A673 (cell line): ENCODE data around the gene MAD2L2. TPM values are rescaled to one million over a fixed set of nuclear protein-coding genes. Genes with fewer than 3 reads are reported as not detected.

Source experiments
- BruUV-seq: library from RNA; stranded (reverse); fragments of 400-500 nt; replicated peaks from 2 replicates; lab custom pipeline; 2021; lab: Mats Ljungman, UMichigan
- CTCF ChIA-PET: fragments of 300-600 bp; sonication (Branson Sonifier 250); formaldehyde crosslinking; loops from one replicate; lab custom pipeline; 2022; ENCODE audit warnings: antibody characterized with exemption; lab: Charles Lee
- POLR2A ChIA-PET: fragments of 300-600 bp; sonication (Branson Sonifier 250); formaldehyde crosslinking; loops from one replicate; lab custom pipeline; 2022; ENCODE audit warnings: antibody characterized with exemption; ENCODE audit not compliant: low non-redundant PET; lab: Charles Lee
- DNase-seq: peaks from one replicate; pipeline ENCODE4 v3.0.0-alpha.2; 2015; ENCODE audit warnings: low spot score
- H3K27ac ChIP-seq: fragments of 200-600 bp; sonication (generic); 2 replicates; pipeline ENCODE4 v1.5.1; 2016; ENCODE audit warnings: mixed run types, low read depth, mild to moderate bottlenecking, mixed read lengths, antibody characterized with exemption, low read length; ENCODE audit not compliant: poor library complexity, severe bottlenecking
- H3K27me3 ChIP-seq: fragments of 200-600 bp; sonication (generic); replicated peaks from 2 replicates; pipeline ENCODE4 v1.6.1; 2017; ENCODE audit warnings: mixed run types, low read depth, mild to moderate bottlenecking, mixed read lengths, antibody characterized with exemption, low read length; ENCODE audit not compliant: insufficient read depth, poor library complexity
- H3K36me3 ChIP-seq: fragments of 200-600 bp; sonication (generic); 2 replicates; pipeline ENCODE4 v1.6.1; 2016; ENCODE audit warnings: mixed run types, mild to moderate bottlenecking, mixed read lengths, antibody characterized with exemption, low read length; ENCODE audit not compliant: insufficient read depth, poor library complexity, severe bottlenecking
- H3K4me1 ChIP-seq: fragments of 200-600 bp; sonication (generic); 2 replicates; pipeline ENCODE4 v1.6.1; 2017; ENCODE audit warnings: mixed run types, mild to moderate bottlenecking, mixed read lengths, antibody characterized with exemption, low read length; ENCODE audit not compliant: insufficient read depth, poor library complexity, severe bottlenecking
- H3K4me3 ChIP-seq: fragments of 200-600 bp; sonication (generic); 2 replicates; pipeline ENCODE4 v1.5.1; 2016; ENCODE audit warnings: low read depth, mixed run types, mild to moderate bottlenecking, mixed read lengths, low read length; ENCODE audit not compliant: poor library complexity, severe bottlenecking
- H3K9me3 ChIP-seq: fragments of 200-600 bp; sonication (generic); 2 replicates; pipeline ENCODE4 v1.6.1; 2016; ENCODE audit warnings: mixed run types, low read depth, mild to moderate bottlenecking, mixed read lengths, antibody characterized with exemption, low read length; ENCODE audit not compliant: poor library complexity, severe bottlenecking
- EZH2 ChIP-seq: fragments of 200-600 bp; sonication (generic); IDR thresholded peaks from 2 replicates; pipeline ENCODE4 v1.6.1; 2017; ENCODE audit warnings: borderline replicate concordance, low read depth, mild to moderate bottlenecking, mixed read lengths, antibody characterized with exemption, low read length; ENCODE audit not compliant: poor library complexity, severe bottlenecking
- intact Hi-C: fragments of 100-400 bp; cut with micrococcal nuclease; formaldehyde crosslinking; loops from one replicate; pipeline ENCODE4 v1.10.0; 2022; ENCODE audit not compliant: unreplicated experiment
- total RNA-seq: library from RNA; stranded (reverse); gene quantifications from 2 replicates; pipeline ENCODE4 v1.2.3, GENCODE V29; 2021
- TF ChIP-seq, protein P1 (sequence below): fragments of 300-800, 200-600 bp; sonication (generic); conservative IDR thresholded peaks from 2 replicates; pipeline ENCODE4 v1.5.1; 2017; ENCODE audit warnings: low read depth, mild to moderate bottlenecking, antibody characterized with exemption, low read length, moderate library complexity, mixed read lengths

MAD2L2 gene
- total RNA-seq, 1 experiment from 2014 or later = 134 TPM

DNA sequence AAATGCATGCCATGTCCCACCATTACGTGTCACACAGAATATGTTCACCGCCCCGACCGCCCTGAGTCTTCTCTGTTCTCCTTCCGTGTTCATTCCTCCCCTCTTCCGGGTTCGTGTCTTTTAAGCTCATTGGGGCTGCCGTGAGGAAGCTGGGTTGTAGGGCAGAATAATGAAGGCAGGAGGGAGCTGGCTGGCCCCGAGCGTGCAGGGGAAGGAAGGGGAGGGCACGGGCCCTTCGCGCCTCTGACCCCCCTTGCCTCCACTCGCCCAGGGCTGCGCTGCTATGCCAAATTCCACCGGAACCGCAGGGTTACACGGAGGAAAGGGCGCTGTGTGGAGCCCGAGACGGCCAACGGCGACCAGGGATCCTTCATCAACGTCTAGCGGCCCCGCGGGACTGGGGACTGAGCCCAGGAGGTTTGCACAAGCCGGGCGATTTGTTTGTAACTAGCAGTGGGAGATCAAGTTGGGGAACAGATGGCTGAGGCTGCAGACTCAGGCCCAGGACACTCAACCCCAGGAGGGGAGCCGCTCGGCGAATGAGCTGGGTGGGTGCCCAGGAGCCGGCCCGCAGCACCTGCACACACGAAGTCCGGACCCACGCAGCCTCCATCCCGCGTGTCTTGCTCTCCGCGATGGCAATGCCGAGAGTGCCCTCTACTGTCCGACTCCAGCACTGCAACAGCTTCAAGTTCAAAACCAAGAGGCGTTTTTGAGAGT is 38.5 kb upstream of the MAD2L2 start:
- H3K4me1 ChIP-seq = no peaks in the 10 kb centered on the region
- intact Hi-C loops = loop anchor here (2.0 kb wide), 1 partner anchor 69 kb away; no protein-coding TSS in a partner anchor
- no peaks in the 10 kb centered on the region for H3K36me3 ChIP-seq
- CTCF ChIA-PET = interaction anchor here (0.6 to 1.7 kb wide), 6 partner anchors 8 to 682 kb away, joined by 3 to 13 read pairs (median 4); partner anchors contain the start of gene FBXO6
- H3K4me3 ChIP-seq = peak overlapping the region; percentile 23
- BruUV-seq = no TSS peak
- no peaks in the 10 kb centered on the region for H3K9me3 ChIP-seq
- H3K27me3 ChIP-seq = no peaks in the 10 kb centered on the region
- POLR2A ChIA-PET = no interaction called here
- no peak overlapping the region for H3K27ac ChIP-seq
- no peak for TF ChIP-seq EZH2
- TF ChIP-seq, protein P1, sequence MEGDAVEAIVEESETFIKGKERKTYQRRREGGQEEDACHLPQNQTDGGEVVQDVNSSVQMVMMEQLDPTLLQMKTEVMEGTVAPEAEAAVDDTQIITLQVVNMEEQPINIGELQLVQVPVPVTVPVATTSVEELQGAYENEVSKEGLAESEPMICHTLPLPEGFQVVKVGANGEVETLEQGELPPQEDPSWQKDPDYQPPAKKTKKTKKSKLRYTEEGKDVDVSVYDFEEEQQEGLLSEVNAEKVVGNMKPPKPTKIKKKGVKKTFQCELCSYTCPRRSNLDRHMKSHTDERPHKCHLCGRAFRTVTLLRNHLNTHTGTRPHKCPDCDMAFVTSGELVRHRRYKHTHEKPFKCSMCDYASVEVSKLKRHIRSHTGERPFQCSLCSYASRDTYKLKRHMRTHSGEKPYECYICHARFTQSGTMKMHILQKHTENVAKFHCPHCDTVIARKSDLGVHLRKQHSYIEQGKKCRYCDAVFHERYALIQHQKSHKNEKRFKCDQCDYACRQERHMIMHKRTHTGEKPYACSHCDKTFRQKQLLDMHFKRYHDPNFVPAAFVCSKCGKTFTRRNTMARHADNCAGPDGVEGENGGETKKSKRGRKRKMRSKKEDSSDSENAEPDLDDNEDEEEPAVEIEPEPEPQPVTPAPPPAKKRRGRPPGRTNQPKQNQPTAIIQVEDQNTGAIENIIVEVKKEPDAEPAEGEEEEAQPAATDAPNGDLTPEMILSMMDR = peak; percentile 98
- DNase-seq = peak; percentile 63

GRCh38 chr1:11714831-11715575 is 34.1 kb upstream of the MAD2L2 start:
- TF ChIP-seq, protein P1 = no peak
- no peak for TF ChIP-seq EZH2
- H3K4me1 ChIP-seq = no peaks in the 10 kb centered on the region
- DNase-seq = no peak
- no peaks in the 10 kb centered on the region for H3K36me3 ChIP-seq
- intact Hi-C loops = no loop called here
- H3K27ac ChIP-seq = no peak overlapping the region
- ChIA-PET CTCF (no interaction called here), POLR2A (no interaction called here)
- H3K4me3 ChIP-seq = no peak overlapping the region
- BruUV-seq = no TSS peak
- no peaks in the 10 kb centered on the region for H3K9me3 ChIP-seq
- no peaks in the 10 kb centered on the region for H3K27me3 ChIP-seq

GRCh38 chr1:11713095-11713494 is 32.1 kb upstream of the MAD2L2 start:
- no TSS peak for BruUV-seq
- CTCF ChIA-PET = no interaction called here
- H3K36me3 ChIP-seq = no peaks in the 10 kb centered on the region
- no peak overlapping the region for H3K4me3 ChIP-seq
- POLR2A ChIA-PET = no interaction called here
- peaks cover 7% of the 10 kb centered on the region for H3K4me1 ChIP-seq
- TF ChIP-seq, protein P1 = no peak
- TF ChIP-seq EZH2 = no peak
- DNase-seq = no peak
- no peak overlapping the region for H3K27ac ChIP-seq
- no peaks in the 10 kb centered on the region for H3K27me3 ChIP-seq
- no peaks in the 10 kb centered on the region for H3K9me3 ChIP-seq
- intact Hi-C loops = no loop called here
